K562 (cell line): ENCODE data around the gene CXCL9. TPM values are rescaled to one million over a fixed set of nuclear protein-coding genes. Genes with fewer than 3 reads are reported as not detected.

Experiments used
- ATAC-seq: fragments of 200-7000 bp; cut with Tn5 transposase; 3 replicates; pipeline ENCODE4 v1.9.1; 2020; ENCODE audit warnings: moderate library complexity
- BruUV-seq: library from RNA; stranded (reverse); fragments of 400-500 nt; replicated peaks from 2 replicates; lab custom pipeline; 2021; lab: Mats Ljungman, UMichigan
- CTCF ChIA-PET: fragments of 300-600 bp; formaldehyde crosslinking; extraction: SDS; loops from one replicate; lab custom pipeline; 2021; ENCODE audit warnings: low intra/inter-chr PET ratio; lab: Yijun Ruan, JAX
- POLR2A ChIA-PET: fragments of 300-600, 350-650 bp; sonication (Branson Sonifier 250); formaldehyde crosslinking; extraction: SDS; loops from one replicate; lab custom pipeline; 2021; ENCODE audit warnings: antibody characterized with exemption, inconsistent platforms; lab: Yijun Ruan, JAX
- DNase-seq, 4 experiments: peaks; one replicate each; pipeline versions ENCODE4 v3.0.0 to v3.0.0-alpha.2; 2011 to 2018; ENCODE audit warnings: low spot score in 3 of 4, mixed read lengths in 3 of 4; ENCODE audit errors: extremely low read depth in 1 of 4
- FAIRE-seq: peaks from 2 replicates; lab custom pipeline; 2011; peaks lifted over from hg19 to GRCh38; lab: Jason Lieb, UNC
- H2AFZ ChIP-seq: 2 replicates; pipeline ENCODE4 v1.6.0; 2011; ENCODE audit warnings: low read depth, low read length, control low read depth, inconsistent platforms
- H3K27ac ChIP-seq: fragments of 200-600 bp; 3 replicates; pipeline ENCODE4 v1.8.0; 2011; ENCODE audit warnings: low read depth, mild to moderate bottlenecking, control low read depth, inconsistent platforms, low read length, moderate library complexity, mixed read lengths; ENCODE audit errors: extremely low read depth
- H3K27me3 ChIP-seq, 2 experiments: fragments of 300-600 bp in 1 of 2; 2 replicates in 1 of 2; 3 replicates in 1 of 2; pipeline versions ENCODE4 v1.6.0 to v1.8.0; 2011; ENCODE audit warnings: inconsistent platforms in 2 of 2, low read length in 2 of 2, mild to moderate bottlenecking in 1 of 2, mixed read lengths in 1 of 2, moderate library complexity in 1 of 2; ENCODE audit not compliant: control insufficient read depth in 2 of 2, insufficient read depth in 2 of 2
- H3K36me3 ChIP-seq: fragments of 300-600 bp; 3 replicates; pipeline ENCODE4 v1.8.0; 2011; ENCODE audit warnings: mild to moderate bottlenecking, low read length, inconsistent platforms; ENCODE audit not compliant: control insufficient read depth, insufficient read depth
- H3K4me1 ChIP-seq, 2 experiments: fragments of 200-600 bp in 1 of 2; replicated peaks in 1 of 2; 2 replicates in 1 of 2; 3 replicates in 1 of 2; pipeline versions ENCODE4 v1.5.1 to v1.8.0; 2011; ENCODE audit warnings: inconsistent platforms in 2 of 2, low read length in 2 of 2, mild to moderate bottlenecking in 1 of 2, mixed read lengths in 1 of 2, moderate library complexity in 1 of 2; ENCODE audit not compliant: control insufficient read depth in 2 of 2, insufficient read depth in 2 of 2
- H3K4me2 ChIP-seq: 2 replicates; pipeline ENCODE4 v1.6.1; 2011; ENCODE audit warnings: low read length, control low read depth, inconsistent platforms, mixed read lengths; ENCODE audit not compliant: insufficient read depth
- H3K4me3 ChIP-seq: fragments of 200-600 bp; sonication (generic), shearing (Covaris generic); 2 replicates; pipeline ENCODE4 v1.5.1; 2016; ENCODE audit warnings: control low read depth, inconsistent platforms
- H3K79me2 ChIP-seq: fragments of 200-600 bp; 3 replicates; pipeline ENCODE4 v1.8.0; 2011; ENCODE audit warnings: low read length, inconsistent platforms; ENCODE audit not compliant: control insufficient read depth, insufficient read depth
- H3K9ac ChIP-seq, 2 experiments: 2 replicates each; pipeline versions ENCODE4 v1.6.0 to v1.6.1; 2011; ENCODE audit warnings: low read depth in 2 of 2, low read length in 2 of 2, control low read depth in 1 of 2, inconsistent platforms in 1 of 2, mild to moderate bottlenecking in 1 of 2, mixed read lengths in 1 of 2; ENCODE audit not compliant: insufficient read depth in 1 of 2
- H3K9me1 ChIP-seq: one replicate; pipeline ENCODE4 v1.6.0; 2011; ENCODE audit warnings: inconsistent platforms, mild to moderate bottlenecking, low read length, moderate library complexity; ENCODE audit not compliant: control insufficient read depth, insufficient read depth
- H3K9me3 ChIP-seq: replicated peaks from 2 replicates; pipeline ENCODE4 v1.5.1; 2011; ENCODE audit warnings: low read depth, low read length, inconsistent platforms; ENCODE audit not compliant: control insufficient read depth, insufficient read depth
- H4K20me1 ChIP-seq: replicated peaks from 2 replicates; pipeline ENCODE4 v1.6.1; 2011; ENCODE audit warnings: low read length, inconsistent platforms, mixed read lengths; ENCODE audit not compliant: control insufficient read depth, insufficient read depth
- E2F1 ChIP-seq: sonication (generic); formaldehyde crosslinking; IDR thresholded peaks from 2 replicates; pipeline ENCODE4 v1.8.1; 2023; ENCODE audit warnings: mild to moderate bottlenecking, missing genetic modification reagents, moderate library complexity
- HMG20A ChIP-seq: fragments of 450-650 bp; formaldehyde crosslinking; conservative IDR thresholded peaks from 2 replicates; pipeline ENCODE4 v1.4.0; 2020; ENCODE audit warnings: mild to moderate bottlenecking, mixed read lengths
- HMGN3 ChIP-seq: IDR thresholded peaks from 2 replicates; pipeline ENCODE4 v1.6.1; 2011; ENCODE audit warnings: borderline replicate concordance, low read depth, mild to moderate bottlenecking, mixed read lengths, low read length; ENCODE audit not compliant: insufficient read length; ENCODE audit errors: extremely low read depth
- KHSRP ChIP-seq: fragments of 450-650 bp; IDR thresholded peaks from 2 replicates; pipeline ENCODE4 v1.6.1; 2017
- KLF10 ChIP-seq: fragments of 250-450 bp; sonication (Bioruptor Pico); IDR thresholded peaks from 2 replicates; pipeline ENCODE4 v1.6.1; 2021; ENCODE audit warnings: matching md5 sums
- NR3C1 ChIP-seq: sonication (generic); formaldehyde crosslinking; IDR thresholded peaks from 2 replicates; pipeline ENCODE4 v1.8.1; 2022; ENCODE audit warnings: missing genetic modification reagents
- POLR2AphosphoS2 ChIP-seq: IDR thresholded peaks from 2 replicates; pipeline ENCODE4 v1.6.1; 2012; ENCODE audit warnings: low read length, improper control_type of control experiment
- PPARD ChIP-seq: fragments of 250-450 bp; sonication (Bioruptor Pico); IDR thresholded peaks from 2 replicates; pipeline ENCODE4 v1.8.0; 2022; ENCODE audit warnings: inconsistent platforms, mild to moderate bottlenecking, moderate library complexity
- RBFOX2 ChIP-seq: fragments of 200-400 bp; formaldehyde crosslinking; IDR thresholded peaks from 2 replicates; pipeline ENCODE4 v1.6.1; 2017; ENCODE audit warnings: low read depth, mild to moderate bottlenecking, low read length, moderate library complexity
- TAF15 ChIP-seq: fragments of 200-400 bp; formaldehyde crosslinking; IDR thresholded peaks from 2 replicates; pipeline ENCODE4 v1.6.1; 2017; ENCODE audit warnings: mild to moderate bottlenecking, low read depth, low read length, moderate library complexity
- UBTF ChIP-seq, 2 experiments: IDR thresholded peaks; 2 replicates each; pipeline ENCODE4 v1.6.1; 2012; ENCODE audit warnings: improper control_type of control experiment in 2 of 2, low read depth in 2 of 2, low read length in 2 of 2, borderline replicate concordance in 1 of 2
- ZBED1 ChIP-seq: IDR thresholded peaks from 2 replicates; pipeline ENCODE4 v1.6.1; 2014
- ZBTB8A ChIP-seq: fragments of 450-650 bp; IDR thresholded peaks from 2 replicates; pipeline ENCODE4 v1.6.1; 2018; ENCODE audit warnings: mild to moderate bottlenecking, moderate library complexity; ENCODE audit not compliant: partially characterized antibody
- ZC3H8 ChIP-seq: fragments of 450-650 bp; IDR thresholded peaks from 2 replicates; pipeline ENCODE4 v1.6.1; 2017
- ZNF398 ChIP-seq: fragments of 250-450 bp; sonication (Bioruptor Pico); IDR thresholded peaks from 2 replicates; pipeline ENCODE4 v1.8.0; 2021; ENCODE audit warnings: moderate library complexity, mild to moderate bottlenecking, inconsistent platforms
- WGBS: fragments of 100-300 bp; shearing (Covaris generic); methylation state at CpG from one replicate; pipeline ENCODE4 v1.1.6; 2016; ENCODE audit warnings: low coverage, mixed read lengths; ENCODE audit not compliant: insufficient coverage; ENCODE audit errors: missing lambda C conversion rate; 5-methylcytosine and 5-hydroxymethylcytosine counted together
- in situ Hi-C: fragments of 300-500 bp; cut with MboI; formaldehyde crosslinking; loops from 4 replicates; pipeline ENCODE4 v1.15.0; 2018; ENCODE audit warnings: inconsistent platforms, mixed read lengths
- intact Hi-C: fragments of 100-400 bp; cut with micrococcal nuclease; formaldehyde crosslinking; loops from 2 replicates; pipeline ENCODE4 v1.14.2; 2022
- polyA plus RNA-seq, 8 experiments: library from polyadenylated mRNA; depleted of rRNA in 4 of 8; stranded (reverse) in 5 of 8; unstranded in 3 of 8; fragments of >200 nt; fragmentation: Nextera tagmentation in 2 of 8; fragmentation: Illumina TruSeq in 1 of 8; extraction: Ambion mirVana in 2 of 8; extraction: Trizol in 1 of 8; gene quantifications; 2 replicates each; pipeline versions ENCODE4 v1.2.1 to v1.2.3, GENCODE V29; 2011 to 2014; ENCODE audit warnings: inconsistent platforms in 1 of 8, missing spikeins in 1 of 8
- total RNA-seq, 7 experiments: library from RNA; depleted of rRNA in 6 of 7; stranded (reverse); fragments of >200 nt in 6 of 7; fragmentation: Illumina TruSeq in 2 of 7; extraction: Trizol in 2 of 7; gene quantifications; 2 replicates each; pipeline versions ENCODE4 v1.2.1 to v1.2.3, GENCODE V29; 2011 to 2021; ENCODE audit warnings: low replicate concordance in 1 of 7
- TF ChIP-seq, protein P1 (sequence below): IDR thresholded peaks from 2 replicates; pipeline ENCODE4 v1.6.1; 2011; ENCODE audit warnings: borderline replicate concordance, low read depth, mild to moderate bottlenecking, moderate library complexity, low read length; ENCODE audit not compliant: insufficient read depth, poor library complexity, severe bottlenecking

Gene CXCL9
- total and polyA plus RNA-seq, 9 of the 15 experiments (the other 6 are each of a cell fraction or from before 2014, with no cell fraction given), result not detected

DNA sequence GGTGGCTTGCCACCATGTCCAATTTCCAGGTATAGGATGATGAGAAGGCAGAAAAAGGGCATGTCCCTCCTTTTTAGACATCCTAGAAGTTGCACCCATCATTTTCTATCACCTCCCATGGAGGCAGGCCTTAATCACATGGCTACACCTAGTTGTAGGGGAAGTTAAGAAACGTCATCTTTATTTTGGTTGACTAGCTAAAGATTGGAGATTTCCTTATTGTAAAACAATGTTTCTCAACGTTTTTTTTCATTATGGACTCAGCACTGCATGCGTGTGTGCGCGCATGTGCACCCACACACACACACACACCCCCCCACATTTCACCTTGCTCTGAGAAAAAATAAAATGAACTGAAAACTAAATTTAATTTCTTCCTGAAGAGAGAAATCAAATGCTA lies 2.0 kb upstream of the CXCL9 start:
- no peak for ATAC-seq
- WGBS, result 19% methylated on average over 5 of the region's 5 CpGs
- no peak for FAIRE-seq

More for the DNA sequence above, 2.0 kb upstream of the CXCL9 start:
- in situ Hi-C loops (no loop called here), intact Hi-C loops (no loop called here)
- H3K9ac ChIP-seq, result no peak overlapping the region
- peaks cover 0 to 7% of the 10 kb centered on the region in 2 experiments; a peak in 2 of 5 replicates for H3K4me1 ChIP-seq
- H3K27ac ChIP-seq, result no peak overlapping the region
- peaks cover 0 to 8% of the 10 kb centered on the region in 2 experiments; a peak in 1 of 5 replicates for H3K27me3 ChIP-seq
- no peaks in the 10 kb centered on the region for H3K9me1 ChIP-seq
- TF ChIP-seq PPARD (CRISPR knock-in tag), result no peak
- TF ChIP-seq UBTF (IDR thresholded peaks at IDR 0.05; ENCODE audit: borderline replicate concordance in 1 of 2, low read depth in 2 of 2, low read length in 2 of 2), result no peak
- no peak for TF ChIP-seq E2F1 (CRISPR knock-in tag)
- no peak for TF ChIP-seq POLR2AphosphoS2
- no peak for TF ChIP-seq HMGN3
- TF ChIP-seq HMG20A (CRISPR knock-in tag), result no peak
- no peak for TF ChIP-seq KHSRP
- TF ChIP-seq TAF15, result no peak
- TF ChIP-seq NR3C1 (CRISPR knock-in tag), result no peak
- no peak for TF ChIP-seq ZNF398 (CRISPR knock-in tag)
- no peak for TF ChIP-seq RBFOX2
- TF ChIP-seq ZBED1, result no peak
- no peak for TF ChIP-seq ZC3H8
- TF ChIP-seq KLF10 (CRISPR knock-in tag), result no peak
- no peak for TF ChIP-seq ZBTB8A
- TF ChIP-seq, protein P1, sequence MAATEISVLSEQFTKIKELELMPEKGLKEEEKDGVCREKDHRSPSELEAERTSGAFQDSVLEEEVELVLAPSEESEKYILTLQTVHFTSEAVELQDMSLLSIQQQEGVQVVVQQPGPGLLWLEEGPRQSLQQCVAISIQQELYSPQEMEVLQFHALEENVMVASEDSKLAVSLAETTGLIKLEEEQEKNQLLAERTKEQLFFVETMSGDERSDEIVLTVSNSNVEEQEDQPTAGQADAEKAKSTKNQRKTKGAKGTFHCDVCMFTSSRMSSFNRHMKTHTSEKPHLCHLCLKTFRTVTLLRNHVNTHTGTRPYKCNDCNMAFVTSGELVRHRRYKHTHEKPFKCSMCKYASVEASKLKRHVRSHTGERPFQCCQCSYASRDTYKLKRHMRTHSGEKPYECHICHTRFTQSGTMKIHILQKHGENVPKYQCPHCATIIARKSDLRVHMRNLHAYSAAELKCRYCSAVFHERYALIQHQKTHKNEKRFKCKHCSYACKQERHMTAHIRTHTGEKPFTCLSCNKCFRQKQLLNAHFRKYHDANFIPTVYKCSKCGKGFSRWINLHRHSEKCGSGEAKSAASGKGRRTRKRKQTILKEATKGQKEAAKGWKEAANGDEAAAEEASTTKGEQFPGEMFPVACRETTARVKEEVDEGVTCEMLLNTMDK, result no peak
- H3K4me2 ChIP-seq, result no peak overlapping the region
- no peaks in the 10 kb centered on the region for H3K79me2 ChIP-seq
- H3K4me3 ChIP-seq, result no peak overlapping the region
- DNase-seq, result no peak
- no peak overlapping the region for H2AFZ ChIP-seq
- ChIA-PET CTCF (no interaction called here), POLR2A (interaction anchor here (0.6 to 0.9 kb wide), 2 partner anchors 14 to 734 kb away, joined by 3 read pairs; no protein-coding TSS in a partner anchor)
- H3K9me3 ChIP-seq, result no peaks in the 10 kb centered on the region
- H4K20me1 ChIP-seq, result no peaks in the 10 kb centered on the region
- H3K36me3 ChIP-seq, result no peaks in the 10 kb centered on the region
- BruUV-seq, result no TSS peak
